PC-3 (cell line): ENCODE results near the gene ACTG2. TPM values are rescaled to one million over a fixed set of nuclear protein-coding genes. Genes with fewer than 3 reads are reported as not detected.

Source experiments
- ATAC-seq: fragments of 200-7000 bp; cut with Tn5 transposase; 2 replicates; pipeline ENCODE4 v1.9.1; 2020; ENCODE audit warnings: mild to moderate bottlenecking, moderate library complexity
- BruUV-seq: library from RNA; stranded (reverse); fragments of 400-500 nt; replicated peaks from 2 replicates; lab custom pipeline; 2021; lab: Mats Ljungman, UMichigan
- CTCF ChIA-PET: fragments of 300-600 bp; sonication (Branson Sonifier 250); formaldehyde crosslinking; loops from one replicate; lab custom pipeline; 2022; ENCODE audit warnings: antibody characterized with exemption; lab: Charles Lee
- POLR2A ChIA-PET: fragments of 300-600 bp; sonication (Branson Sonifier 250); formaldehyde crosslinking; loops from one replicate; lab custom pipeline; 2022; ENCODE audit warnings: antibody characterized with exemption; ENCODE audit not compliant: unreplicated experiment; lab: Charles Lee
- DNase-seq: peaks from one replicate; pipeline ENCODE4 v3.0.0-alpha.2; 2015
- H2AFZ ChIP-seq: fragments of 300-600 bp; sonication (generic); 2 replicates; pipeline ENCODE4 v1.6.0; 2016; ENCODE audit warnings: antibody characterized with exemption, low read length
- H3F3A ChIP-seq: fragments of 300-600 bp; sonication (generic); one replicate; pipeline ENCODE4 v1.6.0; 2017; ENCODE audit warnings: antibody characterized with exemption, low read length, control low read depth, mild to moderate bottlenecking; ENCODE audit not compliant: unreplicated experiment
- H3K27ac ChIP-seq: fragments of 300-600 bp; sonication (generic); 2 replicates; pipeline ENCODE4 v1.5.1; 2016; ENCODE audit warnings: mild to moderate bottlenecking, low read length
- H3K27me3 ChIP-seq: fragments of 300-600 bp; sonication (generic); 2 replicates; pipeline ENCODE4 v1.6.1; 2016; ENCODE audit warnings: low read length, mixed read lengths
- H3K36me3 ChIP-seq: fragments of 300-600 bp; sonication (generic); 2 replicates; pipeline ENCODE4 v1.6.1; 2016; ENCODE audit warnings: low read depth, mixed run types, low read length, mixed read lengths
- H3K4me1 ChIP-seq: fragments of 300-600 bp; sonication (generic); 2 replicates; pipeline ENCODE4 v1.5.1; 2016; ENCODE audit warnings: low read length; ENCODE audit not compliant: insufficient read depth
- H3K4me2 ChIP-seq: fragments of 300-600 bp; sonication (generic); 2 replicates; pipeline ENCODE4 v1.6.0; 2016; ENCODE audit warnings: low read length
- H3K4me3 ChIP-seq: fragments of 300-600 bp; sonication (generic); 2 replicates; pipeline ENCODE4 v1.5.1; 2016; ENCODE audit warnings: mild to moderate bottlenecking, low read length, mixed read lengths
- H3K79me2 ChIP-seq: fragments of 300-600 bp; sonication (generic); 2 replicates; pipeline ENCODE4 v1.6.1; 2017; ENCODE audit warnings: low read length, mixed read lengths
- H3K9ac ChIP-seq: fragments of 300-600 bp; sonication (generic); 2 replicates; pipeline ENCODE4 v1.6.0; 2016; ENCODE audit warnings: mild to moderate bottlenecking, low read length
- H3K9me2 ChIP-seq: fragments of 300-600 bp; sonication (generic); replicated peaks from 2 replicates; pipeline ENCODE4 v1.6.1; 2016; ENCODE audit warnings: mixed run types, low read length, mixed read lengths
- H3K9me3 ChIP-seq: fragments of 300-600 bp; sonication (generic); 2 replicates; pipeline ENCODE4 v1.6.1; 2016; ENCODE audit warnings: low read length, mixed read lengths
- H4K20me1 ChIP-seq: fragments of 300-600 bp; sonication (generic); 2 replicates; pipeline ENCODE4 v1.6.1; 2016; ENCODE audit warnings: low read length, mixed read lengths
- CTCF ChIP-seq: fragments of 300-600 bp; sonication (generic); conservative IDR thresholded peaks from 2 replicates; pipeline ENCODE4 v1.5.1; 2017; ENCODE audit warnings: antibody characterized with exemption, low read depth, mild to moderate bottlenecking, low read length
- EZH2 ChIP-seq: fragments of 300-600 bp; sonication (generic); IDR thresholded peaks from one replicate; pipeline ENCODE4 v1.6.1; 2017; ENCODE audit warnings: antibody characterized with exemption, mild to moderate bottlenecking, low read length; ENCODE audit not compliant: unreplicated experiment
- EZH2phosphoT487 ChIP-seq: fragments of 300-600 bp; sonication (generic); IDR thresholded peaks from 2 replicates; pipeline ENCODE4 v1.6.1; 2018; ENCODE audit warnings: mild to moderate bottlenecking, antibody characterized with exemption, low read length, borderline replicate concordance
- intact Hi-C: fragments of 100-400 bp; cut with micrococcal nuclease; formaldehyde crosslinking; loops from 2 replicates; pipeline ENCODE4 v1.9.0; 2023
- total RNA-seq: library from RNA; depleted of rRNA; stranded (reverse); fragments of >200 nt; gene quantifications from 2 replicates; pipeline ENCODE4 v1.2.3, GENCODE V29; 2014

ACTG2 gene
- total RNA-seq, 1 experiment from 2014 or later, result 3.8 TPM

- Histone ChIP-seq H3K9ac (no peak overlapping the region), H3K27ac (no peak overlapping the region), H3K4me1 (no peaks in the 10 kb centered on the region; the same call in none of the 2 replicates), H3K9me2 (no peaks in the 10 kb centered on the region), H3K4me3 (no peak overlapping the region), H3K36me3 (no peaks in the 10 kb centered on the region), H3K4me2 (no peak overlapping the region), H4K20me1 (no peaks in the 10 kb centered on the region), H3K27me3 (no peaks in the 10 kb centered on the region), H2AFZ (no peak overlapping the region), H3F3A (no peaks in the 10 kb centered on the region), H3K79me2 (no peaks in the 10 kb centered on the region), H3K9me3 (no peaks in the 10 kb centered on the region)
- TF ChIP-seq CTCF (no peak), EZH2phosphoT487 (no peak), EZH2 (no peak)
- no peak for DNase-seq
- no TSS peak for BruUV-seq
- ChIA-PET CTCF (no interaction called here), POLR2A (no interaction called here)
- intact Hi-C loops, result no loop called here
- ATAC-seq, result no peak
Measured at GRCh38 chr2:73895473-73895872, 2.7 kb downstream of the ACTG2 start.

DNA sequence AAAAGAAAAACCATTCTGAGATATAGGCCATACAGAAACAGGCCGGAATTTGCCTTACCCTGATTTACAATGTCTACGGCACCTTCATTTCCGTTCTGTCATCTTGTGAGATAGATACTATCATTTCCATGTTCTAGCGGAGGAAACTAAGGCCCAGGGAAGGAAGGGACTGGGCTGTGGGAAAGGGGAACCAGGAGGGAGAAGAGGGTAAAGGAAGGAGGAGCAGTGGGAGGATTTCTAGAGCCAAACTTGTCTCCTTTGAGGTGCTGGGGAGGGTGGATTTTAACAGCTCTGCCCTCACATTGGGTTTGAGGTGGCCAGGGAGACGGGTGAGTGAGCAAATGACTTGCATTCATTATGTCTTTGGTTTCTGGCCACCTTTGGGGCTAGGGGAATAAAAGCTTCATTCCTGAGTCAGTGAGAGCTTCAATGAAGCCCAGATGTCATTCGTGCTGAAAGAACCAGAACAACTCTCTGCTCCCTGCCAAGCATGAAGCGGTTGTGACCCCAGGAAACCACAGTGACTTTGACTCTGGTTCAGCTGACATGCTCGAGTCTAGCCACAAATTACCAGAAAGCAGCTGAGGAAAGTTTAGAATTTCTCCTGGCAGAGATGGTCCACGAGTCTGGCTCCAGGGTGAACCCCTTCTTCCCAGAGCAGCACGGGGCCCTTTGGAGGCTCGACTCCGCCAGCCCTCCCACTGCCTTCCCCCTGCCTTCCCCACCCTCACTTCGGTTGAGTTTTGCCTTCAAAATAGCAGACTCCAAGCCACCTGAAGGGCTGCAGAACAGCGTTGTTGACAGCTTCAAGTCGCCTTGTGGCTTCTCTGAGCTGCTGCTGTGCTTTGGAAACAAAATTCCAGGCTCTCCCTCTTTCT is 3.8 kb downstream of the ACTG2 start:
- no peak overlapping the region for H3K9ac ChIP-seq
- ChIA-PET CTCF (no interaction called here), POLR2A (no interaction called here)
- no TSS peak for BruUV-seq
- intact Hi-C loops, result no loop called here
- no peak overlapping the region for H3K4me3 ChIP-seq
- no peak overlapping the region for H2AFZ ChIP-seq
- no peaks in the 10 kb centered on the region for H3K27me3 ChIP-seq
- no peaks in the 10 kb centered on the region for H3K4me1 ChIP-seq
- no peaks in the 10 kb centered on the region for H3K79me2 ChIP-seq
- no peak overlapping the region for H3K4me2 ChIP-seq
- no peaks in the 10 kb centered on the region for H4K20me1 ChIP-seq
- no peak overlapping the region for H3K27ac ChIP-seq
- H3F3A ChIP-seq, result no peaks in the 10 kb centered on the region
- TF ChIP-seq EZH2, result no peak
- ATAC-seq (no peak), DNase-seq (no peak)
- H3K36me3 ChIP-seq, result no peaks in the 10 kb centered on the region
- no peaks in the 10 kb centered on the region for H3K9me3 ChIP-seq
- no peaks in the 10 kb centered on the region for H3K9me2 ChIP-seq

DNA sequence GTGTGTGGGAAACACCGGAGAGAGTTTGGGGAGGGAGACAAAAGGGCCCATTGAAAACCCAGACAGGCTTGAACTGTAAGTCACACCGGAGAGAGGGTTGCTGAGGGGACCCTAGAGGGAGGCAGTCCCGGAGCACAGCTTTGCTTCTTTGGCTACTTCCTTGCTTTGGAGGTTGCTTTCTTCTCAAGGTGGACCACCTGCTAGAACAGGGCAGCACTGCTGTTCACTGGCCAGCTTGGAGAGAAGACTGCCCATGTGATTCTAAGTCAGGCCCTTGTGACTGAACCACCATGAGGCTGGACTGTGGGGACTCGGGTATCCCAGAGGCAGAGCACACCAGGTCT is 4.4 kb downstream of the ACTG2 start:
- intact Hi-C loops, result no loop called here
- H3K4me3 ChIP-seq, result no peak overlapping the region
- H3K27ac ChIP-seq, result no peak overlapping the region
- no peaks in the 10 kb centered on the region for H3K36me3 ChIP-seq
- H3K27me3 ChIP-seq, result no peaks in the 10 kb centered on the region
- H3K79me2 ChIP-seq, result no peaks in the 10 kb centered on the region
- CTCF ChIA-PET, result no interaction called here
- H3K9me3 ChIP-seq, result no peaks in the 10 kb centered on the region
- no peak for ATAC-seq
- no TSS peak for BruUV-seq
- TF ChIP-seq EZH2phosphoT487 (no peak), CTCF (no peak), EZH2 (no peak)
- H3K4me2 ChIP-seq, result no peak overlapping the region
- H3K9ac ChIP-seq, result no peak overlapping the region
- no peaks in the 10 kb centered on the region for H3K9me2 ChIP-seq
- DNase-seq, result no peak
- H3K4me1 ChIP-seq, result no peaks in the 10 kb centered on the region
- POLR2A ChIA-PET, result no interaction called here
- H4K20me1 ChIP-seq, result no peaks in the 10 kb centered on the region
- H2AFZ ChIP-seq, result no peak overlapping the region
- no peaks in the 10 kb centered on the region for H3F3A ChIP-seq
